ENCODE data around the gene MVB12B. TPM values are rescaled to one million over a fixed set of nuclear protein-coding genes. Genes with fewer than 3 reads are reported as not detected.

Gene MVB12B
- total RNA-seq, 1 donor: 5.4 TPM

- no peak for TF ChIP-seq CTCF (IDR thresholded peaks at IDR 0.05; ENCODE audit: extremely low read depth, low read depth, low read length)
- Histone ChIP-seq H4K20me1 (ENCODE audit: insufficient read depth, low read length) (peaks cover 3% of the 10 kb centered on the region), H3K27me3 (ENCODE audit: insufficient read depth, low read length) (no peaks in the 10 kb centered on the region), H2AFZ (ENCODE audit: low read length) (no peak overlapping the region), H3K4me1 (ENCODE audit: insufficient read depth, low read length) (peaks cover 9% of the 10 kb centered on the region), H3K9me3 (ENCODE audit: low read depth, low read length) (no peaks in the 10 kb centered on the region), H3K36me3 (ENCODE audit: insufficient read depth, low read length) (peaks cover 5% of the 10 kb centered on the region), H3K4me3 (ENCODE audit: insufficient read depth, low read length) (no peak overlapping the region), H3K79me2 (ENCODE audit: insufficient read depth, low read length) (no peaks in the 10 kb centered on the region), H3K4me2 (ENCODE audit: insufficient read depth, low read length) (no peak overlapping the region), H3K27ac (ENCODE audit: low read depth, low read length) (no peak overlapping the region)
- no peak for DNase-seq (ENCODE audit: insufficient read length, low spot score, missing footprints)
These were observed 97.9 kb downstream of the MVB12B start for GRCh38 chr9:126424511-126424910.

- Histone ChIP-seq H3K79me2 (ENCODE audit: insufficient read depth, low read length) (no peaks in the 10 kb centered on the region), H3K4me2 (ENCODE audit: insufficient read depth, low read length) (no peak overlapping the region), H3K27ac (ENCODE audit: low read depth, low read length) (no peak overlapping the region), H3K4me1 (ENCODE audit: insufficient read depth, low read length) (no peaks in the 10 kb centered on the region), H3K9me3 (ENCODE audit: low read depth, low read length) (no peaks in the 10 kb centered on the region), H4K20me1 (ENCODE audit: insufficient read depth, low read length) (no peaks in the 10 kb centered on the region), H3K4me3 (ENCODE audit: insufficient read depth, low read length) (no peak overlapping the region), H3K36me3 (ENCODE audit: insufficient read depth, low read length) (no peaks in the 10 kb centered on the region), H2AFZ (ENCODE audit: low read length) (no peak overlapping the region), H3K27me3 (ENCODE audit: insufficient read depth, low read length) (no peaks in the 10 kb centered on the region)
- no peak for TF ChIP-seq CTCF (IDR thresholded peaks at IDR 0.05; ENCODE audit: extremely low read depth, low read depth, low read length)
- no peak for DNase-seq (ENCODE audit: insufficient read length, low spot score, missing footprints)
These were observed 102.0 kb downstream of the MVB12B start for GRCh38 chr9:126428534-126429175.

- Histone ChIP-seq H3K79me2 (ENCODE audit: insufficient read depth, low read length) (no peaks in the 10 kb centered on the region), H3K4me2 (ENCODE audit: insufficient read depth, low read length) (no peak overlapping the region), H4K20me1 (ENCODE audit: insufficient read depth, low read length) (no peaks in the 10 kb centered on the region), H3K4me3 (ENCODE audit: insufficient read depth, low read length) (no peak overlapping the region), H3K27me3 (ENCODE audit: insufficient read depth, low read length) (no peaks in the 10 kb centered on the region), H3K36me3 (ENCODE audit: insufficient read depth, low read length) (no peaks in the 10 kb centered on the region), H2AFZ (ENCODE audit: low read length) (no peak overlapping the region), H3K9me3 (ENCODE audit: low read depth, low read length) (no peaks in the 10 kb centered on the region), H3K27ac (ENCODE audit: low read depth, low read length) (no peak overlapping the region), H3K4me1 (ENCODE audit: insufficient read depth, low read length) (no peaks in the 10 kb centered on the region)
- no peak for TF ChIP-seq CTCF (IDR thresholded peaks at IDR 0.05; ENCODE audit: extremely low read depth, low read depth, low read length)
- no peak for DNase-seq (ENCODE audit: insufficient read length, low spot score, missing footprints)
These were observed 102.6 kb downstream of the MVB12B start for GRCh38 chr9:126429190-126429589.

- Histone ChIP-seq H2AFZ (ENCODE audit: low read length) (no peak overlapping the region), H3K4me2 (ENCODE audit: insufficient read depth, low read length) (no peak overlapping the region), H3K79me2 (ENCODE audit: insufficient read depth, low read length) (no peaks in the 10 kb centered on the region), H3K27ac (ENCODE audit: low read depth, low read length) (no peak overlapping the region), H3K4me1 (ENCODE audit: insufficient read depth, low read length) (no peaks in the 10 kb centered on the region), H3K27me3 (ENCODE audit: insufficient read depth, low read length) (no peaks in the 10 kb centered on the region), H3K36me3 (ENCODE audit: insufficient read depth, low read length) (no peaks in the 10 kb centered on the region), H3K9me3 (ENCODE audit: low read depth, low read length) (no peaks in the 10 kb centered on the region), H4K20me1 (ENCODE audit: insufficient read depth, low read length) (no peaks in the 10 kb centered on the region), H3K4me3 (ENCODE audit: insufficient read depth, low read length) (no peak overlapping the region)
- no peak for TF ChIP-seq CTCF (IDR thresholded peaks at IDR 0.05; ENCODE audit: extremely low read depth, low read depth, low read length)
- no peak for DNase-seq (ENCODE audit: insufficient read length, low spot score, missing footprints)
These were observed 103.5 kb downstream of the MVB12B start for GRCh38 chr9:126430124-126430523.
